ENCODE results near the gene COG6. TPM values are rescaled to one million over a fixed set of nuclear protein-coding genes. Genes with fewer than 3 reads are reported as not detected.

Gene COG6
- total and polyA plus RNA-seq, 2 of the 8 experiments (the other 6 are each of a cell fraction or from before 2014, with no cell fraction given), result 8.8 to 22.3 TPM

DNA sequence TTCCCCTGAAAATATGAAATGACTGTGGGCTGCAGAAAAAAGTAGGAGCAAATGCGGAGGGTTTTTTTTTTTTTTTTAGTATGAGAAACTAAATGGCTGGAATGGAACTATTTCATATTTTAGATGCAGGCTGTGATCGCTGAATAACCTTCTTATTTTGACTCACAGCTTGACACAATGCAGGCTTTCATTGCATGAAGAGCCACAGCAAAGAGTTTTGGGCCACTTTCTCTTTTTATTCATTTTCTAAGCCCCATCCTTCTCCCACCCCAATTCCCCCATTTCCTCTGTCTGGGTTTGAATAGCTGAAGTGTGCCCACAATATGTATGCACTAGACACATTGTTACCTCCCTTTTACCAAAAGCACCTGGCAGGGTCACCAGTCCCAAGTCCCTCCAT lies 125.9 kb downstream of the COG6 start:
- Histone ChIP-seq H2BK15ac (ENCODE audit: low read length) (no peak overlapping the region), H2BK5ac (ENCODE audit: low read depth, low read length) (no peak overlapping the region), H4K20me1 (replicated peaks in 1 of 2; ENCODE audit: control insufficient read depth in 1 of 2, insufficient read depth in 2 of 2, low read length in 2 of 2) (no peaks in the 10 kb centered on the region), H2BK20ac (ENCODE audit: low read length) (no peak overlapping the region), H3K79me1 (ENCODE audit: low read depth, low read length) (no peaks in the 10 kb centered on the region), H3K4ac (replicated peaks; ENCODE audit: insufficient read length, low read depth, low read length) (no peak overlapping the region), H2AK5ac (ENCODE audit: low read depth, low read length) (no peak overlapping the region), H2BK120ac (replicated peaks; ENCODE audit: low read depth, low read length) (no peak overlapping the region), H4K91ac (replicated peaks; ENCODE audit: insufficient read length, low read length) (no peak overlapping the region), H3K9me3 (ENCODE audit: insufficient read depth in 2 of 2, low read depth in 1 of 2, low read length in 1 of 2) (no peaks in the 10 kb centered on the region), H3K4me2 (ENCODE audit: insufficient read depth in 1 of 2, low read depth in 2 of 2, low read length in 2 of 2) (no peak overlapping the region), H4K5ac (ENCODE audit: insufficient read length, low read depth, low read length) (no peak overlapping the region), H3K4me3 (ENCODE audit: extremely low read depth in 1 of 4, insufficient read depth in 2 of 4, low read depth in 3 of 4, low read length in 4 of 4) (no peak overlapping the region), H3K9ac (replicated peaks in 1 of 4; ENCODE audit: extremely low read depth in 1 of 4, low read depth in 3 of 4, low read length in 3 of 4) (no peak overlapping the region), H3K23ac (ENCODE audit: insufficient read length) (no peak overlapping the region), H3K14ac (ENCODE audit: insufficient read length) (no peak overlapping the region), H3K56ac (replicated peaks; ENCODE audit: insufficient read length, low read depth, low read length) (no peak overlapping the region), H3K18ac (ENCODE audit: extremely low read depth, low read length) (no peak overlapping the region), H2AFZ (ENCODE audit: low read length) (no peak overlapping the region), H3K79me2 (ENCODE audit: control insufficient read depth in 1 of 2, insufficient read depth in 2 of 2, low read length in 2 of 2) (no peaks in the 10 kb centered on the region), H3K27ac (ENCODE audit: low read depth, low read length) (no peak overlapping the region), H3K4me1 (replicated peaks in 1 of 4; ENCODE audit: control insufficient read depth in 3 of 4, insufficient read depth in 4 of 4, low read length in 3 of 4) (0 out of 7 replicates have a peak, but pooled peaks cover 0 to 2% (median 0%) of the 10 kb centered on the region in 4 experiments), H3K36me3 (ENCODE audit: control insufficient read depth in 2 of 4, insufficient read depth in 4 of 4, low read length in 3 of 4) (no peaks in the 10 kb centered on the region), H2BK12ac (ENCODE audit: low read depth, low read length) (no peak overlapping the region), H3K27me3 (replicated peaks in 1 of 4; ENCODE audit: control insufficient read depth in 3 of 4, extremely low read depth in 1 of 4, insufficient read depth in 3 of 4, low read length in 3 of 4) (no peaks in the 10 kb centered on the region), H4K8ac (ENCODE audit: extremely low read depth, insufficient read depth, low read length) (no peak overlapping the region), H3K23me2 (ENCODE audit: low read depth, low read length) (no peaks in the 10 kb centered on the region)
- no peak for DNase-seq (ENCODE audit: low read depth in 1 of 2, low spot score in 2 of 2)
- WGBS, 2 experiments (ENCODE audit: extremely low coverage in 1 of 2, insufficient coverage in 1 of 2, insufficient read length in 1 of 2, insufficient replicate concordance in 2 of 2, low coverage in 1 of 2, low lambda C conversion rate in 2 of 2, missing lambda C conversion rate in 1 of 2), result 80% methylated on average over 2 of the region's 2 CpGs; no CpG with 5 or more reads in 1 of the 2 experiments
- no peak for TF ChIP-seq SIN3A (conservative IDR thresholded peaks at IDR 0.05 in 1 of 2, IDR thresholded peaks at IDR 0.05 in 1 of 2; ENCODE audit: low read depth in 1 of 2, low read length in 2 of 2)
- TF ChIP-seq CHD1 (IDR thresholded peaks at IDR 0.05; ENCODE audit: low read depth, low read length), result no peak
- no peak for TF ChIP-seq TEAD4 (IDR thresholded peaks at IDR 0.05; ENCODE audit: low read depth, low read length)
- no peak for TF ChIP-seq TBP (IDR thresholded peaks at IDR 0.05; ENCODE audit: low read depth, low read length)
- TF ChIP-seq SRF (IDR thresholded peaks at IDR 0.05; ENCODE audit: low read depth, low read length), result no peak
- TF ChIP-seq TAF1 (IDR thresholded peaks at IDR 0.05; ENCODE audit: low read depth, low read length), result no peak
- no peak for TF ChIP-seq JUN (IDR thresholded peaks at IDR 0.05; ENCODE audit: low read depth, low read length)
- POLR2A ChIA-PET (ENCODE audit: partially characterized antibody), result no interaction called here
- FAIRE-seq, result no peak
- CTCF ChIA-PET (ENCODE audit: partially characterized antibody), result interaction anchor here (1.0 to 2.2 kb wide), 3 partner anchors 236 to 916 kb away, joined by 3 to 6 read pairs (median 4); no protein-coding TSS in a partner anchor
